Small intestine (tissue), 7 donors: ENCODE results near the gene GPI. TPM values are rescaled to one million over a fixed set of nuclear protein-coding genes. Genes with fewer than 3 reads are reported as not detected.
"Not testable (repeated sequence)": the region's sequence is repeated elsewhere in the genome, so short reads cannot be mapped to it uniquely, and the experiment has no call there.

Source experiments
- DNase-seq, 2 donors: peaks; one replicate each; pipeline versions ENCODE4 v3.0.0 to v3.0.0-alpha.2; 2013
- FAIRE-seq: peaks from 2 replicates; lab custom pipeline; 2012; peaks lifted over from hg19 to GRCh38; lab: Jason Lieb, UNC
- H3K27ac ChIP-seq, 3 donors: one replicate each; pipeline ENCODE4 v1.5.1; 2013; ENCODE audit warnings: low read length in 2 of 3, mild to moderate bottlenecking in 2 of 3, control low read depth in 1 of 3, inconsistent platforms in 1 of 3, low read depth in 1 of 3, moderate library complexity in 1 of 3
- H3K27me3 ChIP-seq, 3 donors: one replicate each; pipeline ENCODE4 v1.6.1; 2013; ENCODE audit warnings: low read length in 3 of 3, inconsistent platforms in 1 of 3; ENCODE audit not compliant: control insufficient read depth in 3 of 3, insufficient read depth in 3 of 3
- H3K36me3 ChIP-seq, 3 donors: one replicate each; pipeline ENCODE4 v1.6.1; 2013; ENCODE audit warnings: low read length in 3 of 3, inconsistent platforms in 1 of 3, low read depth in 1 of 3, mild to moderate bottlenecking in 1 of 3, moderate library complexity in 1 of 3; ENCODE audit not compliant: control insufficient read depth in 3 of 3, insufficient read depth in 2 of 3
- H3K4me1 ChIP-seq, 3 donors: one replicate each; pipeline ENCODE4 v1.6.1; 2013; ENCODE audit warnings: low read length in 2 of 3, inconsistent platforms in 1 of 3, low read depth in 1 of 3, mild to moderate bottlenecking in 1 of 3, moderate library complexity in 1 of 3; ENCODE audit not compliant: control insufficient read depth in 3 of 3, insufficient read depth in 2 of 3
- H3K4me3 ChIP-seq, 3 donors: one replicate each; pipeline ENCODE4 v1.5.1; 2013; ENCODE audit warnings: low read length in 3 of 3, control low read depth in 1 of 3, inconsistent platforms in 1 of 3, low read depth in 1 of 3, mild to moderate bottlenecking in 1 of 3, moderate library complexity in 1 of 3
- H3K9me3 ChIP-seq, 2 donors: one replicate each; pipeline ENCODE4 v1.6.1; 2013; ENCODE audit warnings: low read depth in 1 of 2, low read length in 1 of 2; ENCODE audit not compliant: control insufficient read depth in 2 of 2, insufficient read depth in 1 of 2
- WGBS, 3 donors: extraction: QIAGEN DNeasy Blood & Tissue Kit; methylation state at CpG; one replicate each; pipeline ENCODE4 v1.1.7; 2013; 5-methylcytosine and 5-hydroxymethylcytosine counted together
- polyA plus RNA-seq, 4 donors: library from polyadenylated mRNA; stranded (reverse) in 3 of 4; unstranded in 1 of 4; fragments of 200-250 nt in 3 of 4; fragments of 120-200 nt in 1 of 4; gene quantifications; one replicate each; pipeline versions ENCODE4 v1.2.1 to v1.2.3, GENCODE V29; 2013
- donor health status: healthy with polysubstance abuse.
- donor health status: control.
- donor health status: control.
- donor health status: Bipolar disorder and iron deficiency.
- donor health status: healthy.

GPI gene
- polyA plus RNA-seq, 4 donors: 98.6 to 199 (median 125) TPM

GRCh38 chr19:34330596-34330995 lies 34.4 kb upstream of the GPI start:
- not testable (repeated sequence) for H3K4me1 ChIP-seq, H3K9me3 ChIP-seq, H3K27ac ChIP-seq, H3K27me3 ChIP-seq, H3K4me3 ChIP-seq, FAIRE-seq, DNase-seq
- H3K36me3 ChIP-seq: peaks cover 3 to 61% (median 10%) of the 10 kb centered on the region in 3 donors
- 96 to 98% (median 98%) methylated on average over 8 of the region's 8 CpGs for WGBS, 3 donors

- WGBS, 3 donors: 94 to 95% (median 95%) methylated on average over 10 of the region's 10 CpGs
- H3K27ac ChIP-seq, H3K27me3 ChIP-seq, DNase-seq, H3K9me3 ChIP-seq, FAIRE-seq, H3K4me1 ChIP-seq, H3K4me3 ChIP-seq: not testable (repeated sequence)
- peaks cover 3 to 64% (median 10%) of the 10 kb centered on the region in 3 donors for H3K36me3 ChIP-seq
Measured at GRCh38 chr19:34331596-34331995, 33.4 kb upstream of the GPI start.

GRCh38 chr19:34332027-34332760 lies 32.8 kb upstream of the GPI start:
- no peak overlapping the region for H3K4me3 ChIP-seq
- WGBS, 3 donors: 83 to 96% (median 95%) methylated on average over 5 of the region's 5 CpGs
- FAIRE-seq (no peak), DNase-seq (no peak)
- H3K27ac ChIP-seq: no peak overlapping the region
- H3K9me3 ChIP-seq: no peaks in the 10 kb centered on the region
- no peaks in the 10 kb centered on the region for H3K27me3 ChIP-seq
- peaks cover 0 to 3% (median 2%) of the 10 kb centered on the region in 3 donors for H3K4me1 ChIP-seq
- H3K36me3 ChIP-seq: peaks cover 3 to 61% (median 10%) of the 10 kb centered on the region in 3 donors

- no peak overlapping the region for H3K4me3 ChIP-seq
- FAIRE-seq: no peak
Measured at GRCh38 chr19:34335914-34336313, 29.1 kb upstream of the GPI start.

DNA sequence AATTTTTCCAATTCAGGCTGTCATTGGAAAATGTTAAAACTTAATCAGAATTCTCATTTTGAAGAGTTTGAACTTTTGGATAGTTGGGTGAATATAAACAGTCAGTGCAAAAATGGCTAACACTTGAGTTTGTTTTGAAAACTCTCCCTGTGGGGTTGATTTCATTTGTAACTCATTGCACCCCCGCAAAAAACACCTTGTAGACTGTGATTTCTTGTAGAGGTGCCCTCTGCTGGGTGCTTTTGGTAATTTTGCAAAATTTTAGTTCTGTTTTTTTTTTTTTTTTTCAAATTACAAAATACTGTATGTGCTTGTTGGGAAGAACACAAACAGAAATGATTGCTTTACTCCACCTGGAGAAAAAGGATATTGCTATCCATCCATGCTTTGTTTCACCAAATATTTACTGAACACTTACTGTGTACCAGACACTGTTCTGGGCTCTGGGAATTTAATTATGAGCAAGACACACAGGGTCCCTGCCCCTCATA lies 28.2 kb upstream of the GPI start:
- no peak overlapping the region for H3K4me3 ChIP-seq
- WGBS, 3 donors: 3 to 6% (median 5%) methylated on average over 1 of the region's 1 CpG
- DNase-seq (peak in 1 of 2 donors; percentile 54), FAIRE-seq (no peak)
- peaks cover 7 to 59% (median 14%) of the 10 kb centered on the region in 3 donors for H3K36me3 ChIP-seq
- H3K9me3 ChIP-seq: no peaks in the 10 kb centered on the region
- H3K27me3 ChIP-seq: no peaks in the 10 kb centered on the region
- peaks cover 0 to 11% (median 7%) of the 10 kb centered on the region in 3 donors for H3K4me1 ChIP-seq
- H3K27ac ChIP-seq: no peak overlapping the region

More at GRCh38 chr19:34335914-34336313, 29.1 kb upstream of the GPI start:
- H3K27me3 ChIP-seq: no peaks in the 10 kb centered on the region
- no peak overlapping the region for H3K27ac ChIP-seq
- no peaks in the 10 kb centered on the region for H3K9me3 ChIP-seq
- H3K4me1 ChIP-seq: peaks cover 0 to 11% (median 7%) of the 10 kb centered on the region in 3 donors
- H3K36me3 ChIP-seq: peaks cover 4 to 58% (median 11%) of the 10 kb centered on the region in 3 donors
- 90 to 96% (median 94%) methylated on average over 3 of the region's 3 CpGs for WGBS, 3 donors
- no peak for DNase-seq

DNA sequence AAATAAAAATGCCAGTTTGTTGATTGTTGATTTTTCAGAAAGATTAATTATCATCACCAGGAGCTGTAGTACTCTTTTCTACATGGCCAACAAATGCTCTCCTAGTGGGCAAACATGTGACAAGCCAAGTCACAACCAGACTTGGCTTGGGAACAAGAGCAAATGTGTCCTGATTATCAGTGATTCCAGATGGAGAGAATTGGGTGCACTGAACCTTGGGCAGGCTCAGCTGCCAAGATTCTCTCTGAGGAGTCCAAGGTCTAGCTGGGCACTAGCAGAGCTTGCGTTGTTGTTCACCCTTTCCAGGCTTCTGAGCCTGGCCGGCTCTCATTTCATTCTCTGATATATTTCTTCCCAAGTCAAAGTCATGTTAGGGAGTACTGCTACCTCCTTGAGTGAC lies 27.3 kb upstream of the GPI start:
- WGBS, 3 donors: 14 to 71% (median 33%) methylated on average over 2 of the region's 2 CpGs
- H3K27me3 ChIP-seq: no peaks in the 10 kb centered on the region
- H3K4me1 ChIP-seq: peaks cover 0 to 18% (median 7%) of the 10 kb centered on the region in 3 donors
- H3K9me3 ChIP-seq: no peaks in the 10 kb centered on the region
- FAIRE-seq (no peak), DNase-seq (peak; percentile 37 to 94)
- H3K27ac ChIP-seq: peak overlapping the region; percentile 44 to 77 (median 47)
- no peak overlapping the region for H3K4me3 ChIP-seq
- peaks cover 14 to 65% (median 16%) of the 10 kb centered on the region in 3 donors for H3K36me3 ChIP-seq

DNA sequence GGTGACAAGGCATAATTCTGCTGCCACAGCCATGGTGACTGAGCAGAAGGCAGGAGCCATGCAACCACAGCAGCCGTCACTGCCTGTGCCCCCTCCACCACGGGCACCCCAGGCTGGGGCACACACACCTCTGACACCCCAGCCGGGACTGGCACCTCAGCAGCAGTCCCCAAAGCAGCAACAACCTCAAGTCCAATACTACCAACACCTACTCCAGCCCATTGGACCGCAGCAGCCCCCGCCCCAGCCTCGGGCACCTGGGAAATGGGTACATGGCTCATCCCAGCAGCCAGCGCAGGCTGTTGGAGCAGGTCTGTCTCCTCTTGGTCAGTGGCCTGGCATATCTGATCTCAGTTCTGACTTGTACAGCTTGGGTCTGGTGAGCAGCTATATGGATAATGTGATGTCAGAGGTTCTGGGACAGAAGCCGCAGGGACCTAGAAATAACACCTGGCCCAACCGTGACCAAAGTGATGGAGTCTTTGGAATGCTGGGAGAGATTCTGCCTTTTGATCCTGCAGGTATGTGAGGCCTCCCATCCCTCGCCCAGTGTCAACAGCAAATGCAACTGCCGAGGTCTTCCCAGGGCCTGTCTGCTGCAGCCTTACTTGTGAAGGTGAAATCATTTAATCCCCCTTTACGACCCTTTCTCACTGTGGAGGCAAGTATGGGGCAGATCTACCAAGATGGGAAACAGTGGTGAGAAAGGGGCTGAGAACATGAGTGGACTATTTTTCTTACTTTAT lies 22.9 kb upstream of the GPI start:
- peaks cover 0 to 20% (median 6%) of the 10 kb centered on the region in 3 donors for H3K4me1 ChIP-seq
- peaks cover 0 to 4% of the 10 kb centered on the region in 2 donors for H3K9me3 ChIP-seq
- H3K4me3 ChIP-seq: no peak overlapping the region
- peak overlapping the region in 1 of 3 donors; percentile 51 for H3K27ac ChIP-seq
- no peaks in the 10 kb centered on the region for H3K27me3 ChIP-seq
- DNase-seq: peak in 1 of 2 donors; percentile 12
- 84 to 90% (median 90%) methylated on average over 12 of the region's 12 CpGs for WGBS, 3 donors
- no peak for FAIRE-seq
- H3K36me3 ChIP-seq: peaks cover 11 to 67% (median 16%) of the 10 kb centered on the region in 3 donors

DNA sequence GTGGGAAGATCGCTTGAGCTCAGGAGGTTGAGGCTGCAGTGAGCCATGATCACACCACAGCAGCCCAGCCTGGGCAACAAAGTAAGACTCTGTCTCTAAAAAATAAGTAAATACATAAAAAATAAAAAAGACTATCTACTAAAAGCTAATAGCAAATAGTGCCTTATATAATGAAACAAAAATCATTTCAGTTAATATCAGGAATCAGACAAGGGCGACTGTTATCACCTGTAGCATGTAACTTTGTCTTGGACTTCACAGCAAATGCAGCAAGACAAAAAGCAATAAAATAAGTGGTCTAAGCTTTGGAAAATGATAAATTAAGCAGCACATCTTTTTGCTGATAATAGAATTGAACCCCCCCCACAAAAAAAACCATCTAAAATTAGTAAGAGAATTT lies 21.2 kb upstream of the GPI start:
- FAIRE-seq (no peak), DNase-seq (no peak)
- Histone ChIP-seq H3K36me3 (peaks cover 11 to 65% (median 16%) of the 10 kb centered on the region in 3 donors), H3K27me3 (no peaks in the 10 kb centered on the region), H3K27ac (no peak overlapping the region), H3K9me3 (peaks cover 0 to 4% of the 10 kb centered on the region in 2 donors), H3K4me3 (no peak overlapping the region), H3K4me1 (peaks cover 0 to 11% (median 0%) of the 10 kb centered on the region in 3 donors)
- 88 to 94% (median 89%) methylated on average over 2 of the region's 2 CpGs for WGBS, 3 donors
